ENCODE data around the gene PCDHB4. TPM values are rescaled to one million over a fixed set of nuclear protein-coding genes. Genes with fewer than 3 reads are reported as not detected.
"Not testable (repeated sequence)": the region's sequence is repeated elsewhere in the genome, so short reads cannot be mapped to it uniquely, and the experiment has no call there.

Gene PCDHB4
- total and polyA plus RNA-seq, 7 donors, result 0.31 to 2.0 (median 0.80) TPM

- TF ChIP-seq, protein P1, sequence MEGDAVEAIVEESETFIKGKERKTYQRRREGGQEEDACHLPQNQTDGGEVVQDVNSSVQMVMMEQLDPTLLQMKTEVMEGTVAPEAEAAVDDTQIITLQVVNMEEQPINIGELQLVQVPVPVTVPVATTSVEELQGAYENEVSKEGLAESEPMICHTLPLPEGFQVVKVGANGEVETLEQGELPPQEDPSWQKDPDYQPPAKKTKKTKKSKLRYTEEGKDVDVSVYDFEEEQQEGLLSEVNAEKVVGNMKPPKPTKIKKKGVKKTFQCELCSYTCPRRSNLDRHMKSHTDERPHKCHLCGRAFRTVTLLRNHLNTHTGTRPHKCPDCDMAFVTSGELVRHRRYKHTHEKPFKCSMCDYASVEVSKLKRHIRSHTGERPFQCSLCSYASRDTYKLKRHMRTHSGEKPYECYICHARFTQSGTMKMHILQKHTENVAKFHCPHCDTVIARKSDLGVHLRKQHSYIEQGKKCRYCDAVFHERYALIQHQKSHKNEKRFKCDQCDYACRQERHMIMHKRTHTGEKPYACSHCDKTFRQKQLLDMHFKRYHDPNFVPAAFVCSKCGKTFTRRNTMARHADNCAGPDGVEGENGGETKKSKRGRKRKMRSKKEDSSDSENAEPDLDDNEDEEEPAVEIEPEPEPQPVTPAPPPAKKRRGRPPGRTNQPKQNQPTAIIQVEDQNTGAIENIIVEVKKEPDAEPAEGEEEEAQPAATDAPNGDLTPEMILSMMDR (IDR thresholded peaks at IDR 0.05), result no peak
- Histone ChIP-seq H3K36me3 (ENCODE audit: insufficient read depth in 1 of 2, low read depth in 1 of 2) (no peaks in the 10 kb centered on the region), H3K4me1 (no peaks in the 10 kb centered on the region), H3K9me3 (peaks cover 5% of the 10 kb centered on the region), H3K4me3 (peak overlapping the region; percentile 27), H3K27me3 (ENCODE audit: insufficient read depth in 3 of 3, low read length in 2 of 3) (peaks cover 0 to 11% (median 7%) of the 10 kb centered on the region in 3 donors), H3K27ac (no peak overlapping the region)
- ATAC-seq, result no peak
- intact Hi-C loops (cut with DNase I), result no loop called here
- WGBS, 3 donors, result 31 to 40% (median 37%) methylated on average over 33 of the region's 33 CpGs
- DNase-seq, result no peak
These were observed 28.8 kb downstream of the PCDHB4 start for GRCh38 chr5:141150224-141150992.

GRCh38 chr5:141150993-141151325, 29.3 kb downstream of the PCDHB4 start:
- TF ChIP-seq, protein P1 (IDR thresholded peaks at IDR 0.05), result no peak
- Histone ChIP-seq H3K4me1 (no peaks in the 10 kb centered on the region), H3K27me3 (ENCODE audit: insufficient read depth in 3 of 3, low read length in 2 of 3) (peaks cover 0 to 13% (median 9%) of the 10 kb centered on the region in 3 donors), H3K27ac (no peak overlapping the region), H3K4me3 (no peak overlapping the region), H3K36me3 (ENCODE audit: insufficient read depth in 1 of 2, low read depth in 1 of 2) (no peaks in the 10 kb centered on the region), H3K9me3 (peaks cover 8% of the 10 kb centered on the region)
- no peak for DNase-seq
- no peak for ATAC-seq
- WGBS, 3 donors, result 32 to 37% (median 37%) methylated on average over 13 of the region's 13 CpGs
- intact Hi-C loops (cut with DNase I), result no loop called here

- H3K4me3 ChIP-seq; ATAC-seq; DNase-seq; H3K36me3 ChIP-seq (ENCODE audit: insufficient read depth in 1 of 2, low read depth in 1 of 2); H3K4me1 ChIP-seq; H3K27ac ChIP-seq; H3K9me3 ChIP-seq; intact Hi-C loops (cut with DNase I): not testable (repeated sequence)
- H3K27me3 ChIP-seq (ENCODE audit: insufficient read depth in 3 of 3, low read length in 2 of 3), result peaks cover 0 to 16% (median 13%) of the 10 kb centered on the region in 3 donors
- WGBS, 3 donors, result 31 to 38% (median 38%) methylated on average over 32 to 39 of the region's 41 CpGs
These were observed 30.0 kb downstream of the PCDHB4 start for GRCh38 chr5:141151632-141152031.

DNA sequence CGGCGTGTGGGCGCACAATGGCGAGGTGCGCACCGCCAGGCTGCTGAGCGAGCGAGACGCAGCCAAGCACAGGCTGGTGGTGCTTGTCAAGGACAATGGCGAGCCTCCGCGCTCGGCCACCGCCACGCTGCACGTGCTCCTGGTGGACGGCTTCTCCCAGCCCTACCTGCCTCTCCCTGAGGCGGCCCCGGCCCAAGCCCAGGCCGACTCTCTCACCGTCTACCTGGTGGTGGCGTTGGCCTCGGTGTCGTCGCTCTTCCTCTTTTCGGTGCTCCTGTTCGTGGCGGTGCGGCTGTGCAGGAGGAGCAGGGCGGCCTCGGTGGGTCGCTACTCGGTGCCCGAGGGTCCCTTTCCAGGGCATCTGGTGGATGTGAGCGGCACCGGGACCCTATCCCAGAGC, 30.5 kb downstream of the PCDHB4 start:
- H3K27me3 ChIP-seq (ENCODE audit: insufficient read depth in 3 of 3, low read length in 2 of 3), result peaks cover 0 to 21% (median 13%) of the 10 kb centered on the region in 3 donors
- intact Hi-C loops (cut with DNase I); DNase-seq; H3K36me3 ChIP-seq (ENCODE audit: insufficient read depth in 1 of 2, low read depth in 1 of 2); H3K4me3 ChIP-seq; H3K9me3 ChIP-seq; ATAC-seq; H3K4me1 ChIP-seq; H3K27ac ChIP-seq: not testable (repeated sequence)
- WGBS, 3 donors, result 23 to 32% (median 24%) methylated on average over 27 to 36 of the region's 36 CpGs

DNA sequence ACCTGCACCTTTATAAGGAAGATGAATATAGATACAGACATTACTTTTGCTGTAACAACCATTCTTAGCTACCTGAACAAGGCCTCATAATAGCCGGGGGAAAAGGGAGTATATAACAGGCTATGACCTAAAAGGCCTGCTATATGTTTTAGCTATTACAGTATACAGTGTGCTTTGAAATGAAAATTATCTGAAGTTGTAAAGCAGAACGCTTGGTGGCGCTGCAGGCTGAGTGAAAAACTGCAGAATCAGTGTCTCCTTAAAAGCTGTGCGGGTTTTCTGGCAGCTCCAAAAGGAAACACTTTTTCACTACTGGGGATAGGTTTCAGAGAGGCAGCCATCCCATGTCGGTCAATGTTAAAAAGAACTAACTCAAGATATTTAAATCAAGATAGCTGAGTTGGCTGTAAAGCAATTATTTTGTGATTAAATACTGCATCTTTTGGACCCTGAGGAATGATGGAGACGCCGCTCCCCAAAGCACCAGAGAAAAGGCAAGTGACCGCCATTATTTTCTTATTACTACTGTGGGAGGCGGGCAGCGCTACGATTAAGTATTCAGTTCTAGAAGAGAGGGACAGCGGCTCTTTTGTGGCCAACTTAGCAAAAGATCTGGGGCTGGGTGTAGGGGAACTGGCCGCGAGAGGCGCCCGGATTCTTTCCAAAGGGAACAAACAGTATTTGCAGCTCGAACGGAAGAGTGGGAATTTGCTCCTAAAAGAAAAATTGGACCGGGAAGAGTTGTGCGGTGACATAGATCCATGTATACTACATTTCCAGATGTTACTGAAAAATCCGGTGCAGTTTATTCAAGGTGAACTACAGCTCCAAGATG, 34.1 kb downstream of the PCDHB4 start:
- Histone ChIP-seq H3K27me3 (ENCODE audit: insufficient read depth in 3 of 3, low read length in 2 of 3) (peaks cover 3 to 21% (median 13%) of the 10 kb centered on the region in 3 donors), H3K4me1 (no peaks in the 10 kb centered on the region), H3K36me3 (ENCODE audit: insufficient read depth in 1 of 2, low read depth in 1 of 2) (no peaks in the 10 kb centered on the region), H3K9me3 (peaks cover 8% of the 10 kb centered on the region), H3K4me3 (no peak overlapping the region), H3K27ac (no peak overlapping the region)
- TF ChIP-seq, protein P1 (IDR thresholded peaks at IDR 0.05), result no peak
- intact Hi-C loops (cut with DNase I), result no loop called here
- no peak for ATAC-seq
- 24 to 32% (median 29%) methylated on average over 21 of the region's 21 CpGs for WGBS, 3 donors
- no peak for DNase-seq

GRCh38 chr5:141157356-141157755, 35.7 kb downstream of the PCDHB4 start:
- ATAC-seq; H3K4me1 ChIP-seq; intact Hi-C loops (cut with DNase I); H3K4me3 ChIP-seq; H3K36me3 ChIP-seq (ENCODE audit: insufficient read depth in 1 of 2, low read depth in 1 of 2); H3K27ac ChIP-seq; H3K9me3 ChIP-seq; DNase-seq: not testable (repeated sequence)
- 27 to 36% (median 35%) methylated on average over 33 to 38 of the region's 38 CpGs for WGBS, 3 donors
- H3K27me3 ChIP-seq (ENCODE audit: insufficient read depth in 3 of 3, low read length in 2 of 3), result peaks cover 3 to 21% (median 9%) of the 10 kb centered on the region in 3 donors

- H3K9me3 ChIP-seq; H3K4me1 ChIP-seq; DNase-seq; intact Hi-C loops (cut with DNase I); H3K27ac ChIP-seq; H3K36me3 ChIP-seq (ENCODE audit: insufficient read depth in 1 of 2, low read depth in 1 of 2); H3K4me3 ChIP-seq; ATAC-seq: not testable (repeated sequence)
- WGBS, 3 donors, result 23 to 38% (median 36%) methylated on average over 15 to 20 of the region's 28 CpGs
- H3K27me3 ChIP-seq (ENCODE audit: insufficient read depth in 3 of 3, low read length in 2 of 3), result peaks cover 3 to 21% (median 8%) of the 10 kb centered on the region in 3 donors
These were observed 36.3 kb downstream of the PCDHB4 start for GRCh38 chr5:141157901-141158300.

Measured in psoas muscle (tissue), 8 donors.